Anterior cingulate cortex (tissue), 58 donors: ENCODE results near the gene ERC2.
A peak's percentile ranks its signal among the peaks of the same experiment; 100 is the strongest.

Experiments used
- DNase-seq, 58 donors: peaks; one replicate each; lab custom pipeline; 2025; lab: John Stamatoyannopoulos, UW

Gene ERC2

DNA sequence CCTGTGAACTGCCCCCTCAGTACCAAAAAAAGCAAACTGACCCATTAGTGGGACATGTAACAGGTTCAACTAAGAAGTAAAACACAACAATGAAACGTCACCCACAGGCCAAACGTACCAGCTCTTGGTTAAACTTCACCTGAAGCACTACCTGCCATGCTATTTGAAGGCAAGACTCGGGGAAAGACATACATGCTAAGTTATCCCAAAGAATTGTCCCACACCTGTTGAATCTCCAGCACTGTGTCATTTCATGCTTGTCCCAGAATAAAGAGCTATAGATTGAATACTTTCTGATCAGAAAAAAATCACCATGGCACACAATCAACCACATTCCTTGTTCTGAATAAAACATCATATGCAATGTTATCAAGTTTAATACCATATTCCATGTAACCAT is 785.8 kb downstream of the ERC2 start:
- DNase-seq: no peak

DNA sequence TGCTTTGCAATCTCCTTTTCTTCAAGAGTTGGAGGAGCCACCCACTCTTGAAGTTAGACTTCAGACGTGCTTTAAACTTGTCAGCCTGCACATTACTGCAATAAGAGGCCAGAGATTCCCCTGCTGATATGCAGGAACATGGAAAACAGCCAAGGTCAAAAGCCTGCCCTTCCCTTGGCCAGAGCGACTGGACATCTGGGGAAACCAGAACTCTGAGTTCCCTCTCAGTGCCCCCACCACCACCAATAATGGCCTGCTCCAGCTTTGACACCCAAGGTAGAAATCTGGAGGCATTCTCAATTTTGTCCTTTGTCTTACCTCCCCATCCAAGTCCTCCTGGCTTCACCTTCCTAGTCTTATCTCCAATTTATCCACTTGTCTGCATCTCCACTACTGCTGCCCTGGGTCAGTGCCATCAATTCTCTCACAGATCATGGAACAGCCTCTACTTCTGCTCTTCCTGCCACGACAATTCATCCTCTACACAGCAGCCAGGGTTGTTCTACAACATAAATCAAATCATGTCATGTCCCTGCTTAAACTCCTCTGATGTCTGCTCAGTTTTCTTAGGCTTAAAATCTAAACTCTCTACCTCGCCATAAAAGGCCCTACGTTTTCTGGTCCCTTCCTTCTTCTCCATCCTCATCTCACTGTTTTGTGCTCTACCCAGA is 789.6 kb downstream of the ERC2 start:
- no peak for DNase-seq

DNA sequence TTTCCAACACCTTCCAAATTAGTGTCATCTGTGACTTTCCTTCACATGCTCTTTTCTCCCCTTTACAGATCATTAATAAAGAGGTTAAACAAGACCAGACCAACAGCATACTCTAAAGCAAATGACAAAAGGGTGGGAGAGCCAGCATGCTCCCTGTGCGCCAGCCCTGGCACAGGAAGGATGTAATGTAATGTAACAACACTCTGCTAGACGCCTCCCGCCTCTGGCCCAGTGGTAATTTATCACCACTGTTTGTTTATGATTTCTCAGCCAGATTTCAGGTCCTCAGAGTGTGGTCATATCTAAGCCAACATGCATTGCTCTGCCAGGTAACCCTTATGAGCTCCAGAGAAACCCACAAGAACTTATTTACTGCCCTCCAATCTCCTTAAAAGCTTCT is 791.6 kb downstream of the ERC2 start:
- no peak for DNase-seq

DNA sequence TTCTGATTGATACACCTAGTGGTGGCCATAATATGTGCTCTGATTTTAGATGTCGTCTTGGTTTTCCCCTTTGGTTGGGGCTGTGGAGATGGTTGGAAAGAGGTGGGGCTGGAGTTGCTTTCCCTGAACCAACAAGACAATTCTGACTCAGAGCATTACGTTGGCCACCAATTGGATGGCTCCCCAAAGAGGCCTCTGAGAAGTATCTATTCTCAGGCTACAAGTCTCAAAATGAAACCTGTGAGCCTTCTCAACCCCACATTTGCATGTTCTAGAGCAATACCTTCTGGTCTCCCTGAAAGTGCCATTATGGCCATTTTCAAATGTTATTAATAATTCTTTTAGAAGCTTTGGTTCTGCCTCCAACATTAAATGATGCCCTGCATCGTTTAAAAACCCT is 792.8 kb downstream of the ERC2 start:
- DNase-seq: no peak

DNA sequence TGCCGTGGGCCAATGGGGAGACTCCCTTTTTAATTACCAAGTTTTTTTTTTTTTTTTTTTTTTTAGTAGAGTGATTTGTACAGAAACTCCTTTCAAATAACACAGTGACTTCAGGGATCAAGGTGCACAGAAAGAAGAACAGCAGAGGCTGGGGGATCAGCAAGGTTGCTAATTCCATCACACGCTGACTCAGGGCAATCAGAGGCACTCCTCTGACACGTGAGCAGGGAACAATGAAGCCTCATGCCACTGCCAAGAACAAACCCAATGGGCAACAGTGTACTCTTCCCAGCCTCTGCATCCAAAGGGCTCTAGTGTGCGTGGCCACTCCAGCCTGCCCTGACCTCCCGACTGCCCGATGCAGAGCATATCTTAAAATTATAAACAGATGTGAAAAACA is 794.5 kb downstream of the ERC2 start:
- DNase-seq: no peak

DNA sequence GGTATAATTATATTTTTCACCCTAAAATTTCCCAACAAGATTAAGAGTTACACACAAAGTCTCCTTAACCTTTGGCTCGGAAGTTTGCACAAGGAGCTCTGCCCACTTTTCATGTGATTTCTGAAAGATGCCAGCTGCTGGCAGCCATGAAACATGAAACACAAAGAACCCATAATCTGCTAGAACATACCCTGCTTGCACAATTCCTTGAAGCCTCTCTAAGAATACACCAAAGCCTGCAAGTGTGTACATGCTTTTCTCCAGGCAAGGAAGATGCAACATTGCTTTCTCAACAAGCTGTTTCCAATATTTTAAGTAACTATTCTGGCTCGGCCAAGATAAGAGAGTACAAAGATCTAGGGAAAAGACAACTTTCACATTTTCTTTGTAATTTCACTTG is 799.1 kb downstream of the ERC2 start:
- DNase-seq: no peak

DNA sequence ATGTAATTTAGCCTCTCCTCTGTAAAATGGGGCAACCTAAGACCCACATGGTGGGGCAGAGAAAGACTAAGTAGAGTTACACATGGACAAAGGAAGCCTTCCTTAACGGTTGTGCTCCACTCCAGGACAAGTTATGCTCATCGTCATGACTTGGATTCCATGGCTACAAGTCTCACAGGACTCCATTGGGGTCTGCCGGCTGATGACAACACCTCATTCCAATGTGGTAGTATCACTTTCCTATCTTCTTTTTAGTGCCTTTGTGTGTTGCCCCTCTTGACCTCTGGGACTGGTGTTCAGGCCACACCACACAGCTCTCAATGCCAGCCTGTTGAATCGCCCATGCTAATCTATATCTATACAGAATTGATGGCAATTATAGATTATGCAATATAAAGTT is 799.9 kb downstream of the ERC2 start:
- no peak for DNase-seq

DNA sequence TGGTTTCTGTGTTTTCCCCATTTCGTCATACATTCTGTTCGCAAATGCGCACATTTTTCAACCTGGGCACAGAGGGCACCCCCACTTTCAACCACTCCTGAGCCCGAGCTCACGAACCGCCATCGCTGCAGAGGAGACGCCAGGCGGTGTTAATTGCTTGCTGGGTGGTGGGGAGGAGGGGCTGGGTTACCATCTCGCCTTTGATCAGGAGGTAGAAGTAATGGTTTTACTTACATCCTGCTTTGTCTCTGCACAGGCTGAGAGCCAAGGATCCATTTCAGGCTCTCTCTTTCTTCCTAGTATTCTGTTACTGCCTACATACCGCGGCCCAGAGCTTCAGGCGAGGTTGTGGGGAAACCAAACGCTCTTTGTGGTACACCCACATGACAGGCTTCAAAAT is 803.9 kb downstream of the ERC2 start:
- DNase-seq: no peak

DNA sequence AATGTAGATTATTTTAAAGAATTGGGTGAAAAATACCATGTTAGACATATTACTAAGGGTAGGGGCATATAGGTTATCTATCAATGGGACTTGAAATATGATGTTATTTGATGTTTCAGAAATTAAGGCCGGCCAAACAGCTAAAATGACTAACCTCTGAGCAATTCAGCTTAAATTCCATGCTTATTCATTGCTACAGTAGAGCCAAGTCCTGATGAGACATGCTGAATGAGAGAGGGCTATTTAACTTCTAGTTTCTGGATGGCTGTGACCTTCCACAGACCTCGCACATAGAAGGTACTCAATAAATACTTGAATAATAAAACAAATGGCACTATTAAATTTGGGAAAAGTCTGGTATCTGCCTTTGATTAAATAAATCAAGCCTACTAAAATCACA is 805.6 kb downstream of the ERC2 start:
- DNase-seq: no peak

DNA sequence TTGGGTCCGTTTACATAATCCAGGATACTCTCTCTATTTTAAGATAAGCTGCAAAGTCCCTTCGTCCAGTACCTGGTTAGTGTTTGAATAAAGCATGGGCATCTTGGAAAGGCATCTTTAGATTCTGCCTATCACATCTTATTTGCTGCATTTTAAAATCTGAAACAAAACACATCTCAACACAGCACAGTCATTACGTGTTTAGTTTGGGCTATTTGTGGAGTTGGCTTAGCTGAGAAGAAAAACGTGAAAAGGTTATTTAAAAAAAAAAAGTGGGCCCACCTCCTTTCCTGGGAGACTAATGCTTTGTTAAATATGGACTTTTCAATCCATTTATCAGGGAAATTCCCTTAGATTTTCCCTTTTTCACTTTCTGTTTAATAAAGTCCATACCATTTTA is 806.7 kb downstream of the ERC2 start:
- no peak for DNase-seq

DNA sequence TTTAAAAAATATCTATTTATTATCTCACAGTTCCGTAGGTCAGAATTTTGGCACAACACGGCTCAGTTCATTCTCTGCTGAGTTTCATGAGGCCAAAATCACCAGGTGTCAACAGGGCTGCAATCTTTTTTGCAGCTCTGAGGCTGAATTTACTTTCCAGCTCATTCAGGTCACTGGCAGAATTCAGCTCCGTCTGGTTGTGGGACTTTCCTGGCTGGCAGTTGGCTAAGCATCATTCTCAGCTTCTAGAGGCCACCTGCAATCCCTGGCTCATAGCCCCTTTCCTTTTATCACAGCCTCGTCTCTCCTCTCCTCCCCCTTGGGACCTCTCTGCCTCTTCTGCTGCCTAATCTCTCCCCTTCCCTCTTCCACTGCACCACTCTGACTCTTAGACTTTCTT is 807.1 kb downstream of the ERC2 start:
- DNase-seq: no peak

DNA sequence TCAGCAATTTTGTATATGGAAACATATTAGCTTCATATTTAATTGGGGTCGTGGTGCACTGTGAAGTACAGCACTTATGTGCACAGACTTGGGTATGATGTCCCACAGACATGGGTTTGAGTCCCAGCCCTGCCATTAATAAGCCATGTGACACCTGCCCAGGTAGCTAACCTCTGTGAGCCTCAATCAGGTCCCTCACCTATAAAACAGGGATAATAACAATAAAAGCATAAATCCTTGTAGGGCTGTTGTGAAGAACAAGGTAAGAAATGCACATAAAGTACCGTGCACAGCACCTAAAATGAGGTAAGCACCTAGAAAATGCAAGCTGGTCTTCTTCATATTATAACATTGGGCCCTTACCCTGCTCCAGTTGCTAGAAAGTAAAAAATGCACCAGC is 807.6 kb downstream of the ERC2 start:
- no peak for DNase-seq

DNA sequence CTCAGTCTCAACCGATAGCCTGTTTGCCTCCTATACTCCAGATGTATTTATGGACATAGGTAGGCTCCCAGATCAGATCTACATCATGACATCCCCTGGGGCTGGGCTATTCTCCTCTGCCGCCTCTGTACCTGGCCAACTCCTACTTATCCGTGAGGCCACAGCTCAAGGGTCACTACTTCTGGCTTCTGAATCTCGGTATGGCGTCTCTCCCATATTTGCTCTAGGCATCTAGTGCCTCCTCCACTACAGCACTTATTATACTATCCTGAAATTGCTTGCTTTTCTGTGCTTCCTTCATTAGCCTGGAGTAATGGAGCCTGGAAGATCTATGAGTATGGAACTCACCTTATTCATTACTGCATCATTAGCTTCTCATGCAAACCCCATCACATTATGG is 808.6 kb downstream of the ERC2 start:
- DNase-seq: no peak

DNA sequence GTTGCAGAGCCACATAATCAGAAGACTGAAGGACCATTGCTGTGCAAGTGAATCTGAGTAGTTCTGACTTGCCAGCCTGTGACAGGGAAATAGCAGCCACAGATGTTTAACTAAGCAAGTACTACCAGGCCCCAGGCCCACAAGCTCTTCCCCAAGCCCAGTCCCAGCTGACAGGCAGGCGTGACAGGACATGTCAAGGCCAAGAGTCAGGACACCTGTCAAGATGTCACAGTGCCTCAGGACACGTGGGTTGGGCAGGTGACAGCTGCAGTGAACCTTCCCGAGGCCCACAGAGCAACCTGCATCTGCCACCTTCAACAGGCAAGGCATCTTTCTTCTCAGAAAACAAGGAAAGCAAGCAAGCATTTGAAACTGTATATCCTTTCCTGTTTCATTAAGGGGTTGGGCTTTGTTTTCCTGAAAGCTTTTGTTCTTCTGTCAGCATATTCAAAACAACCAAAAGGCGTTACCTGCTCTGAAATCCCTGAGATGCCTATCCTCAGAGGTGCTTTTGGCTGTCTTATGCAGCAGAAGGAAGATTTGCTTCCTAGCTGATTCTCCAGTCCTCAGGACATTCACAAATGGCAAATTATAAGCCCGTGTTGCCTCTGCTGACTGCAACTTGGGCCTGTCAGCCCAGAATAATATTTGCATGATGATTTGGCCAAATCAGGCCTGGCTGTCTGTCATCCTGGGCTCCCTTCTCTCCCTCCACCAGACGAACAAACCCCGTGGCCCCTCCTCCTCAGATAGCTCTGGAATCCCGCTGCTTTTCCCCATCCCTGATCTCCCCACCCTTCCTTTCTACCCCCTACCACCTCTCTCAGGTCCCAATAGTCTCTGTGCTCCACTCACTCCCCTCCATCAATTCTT is 809.3 kb downstream of the ERC2 start:
- no peak for DNase-seq

DNA sequence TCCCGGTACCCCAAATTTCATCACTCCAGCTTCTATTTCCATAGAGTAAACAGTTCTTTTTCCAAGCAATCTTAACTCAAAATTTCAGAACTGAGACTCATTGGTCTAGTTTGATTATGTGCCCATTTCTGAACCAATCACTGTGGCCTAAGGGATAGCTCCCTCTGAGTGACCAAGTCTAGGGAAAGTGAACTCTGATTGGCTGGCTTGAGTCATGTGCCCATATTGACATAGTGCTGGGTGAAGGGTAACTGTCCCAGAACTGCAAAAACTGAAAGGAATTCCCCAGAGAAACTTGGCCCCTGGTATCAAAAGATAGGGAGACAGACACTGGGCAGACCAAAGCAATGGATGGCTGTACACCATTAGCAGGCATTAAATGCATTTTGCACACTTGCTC is 810.0 kb downstream of the ERC2 start:
- no peak for DNase-seq

DNA sequence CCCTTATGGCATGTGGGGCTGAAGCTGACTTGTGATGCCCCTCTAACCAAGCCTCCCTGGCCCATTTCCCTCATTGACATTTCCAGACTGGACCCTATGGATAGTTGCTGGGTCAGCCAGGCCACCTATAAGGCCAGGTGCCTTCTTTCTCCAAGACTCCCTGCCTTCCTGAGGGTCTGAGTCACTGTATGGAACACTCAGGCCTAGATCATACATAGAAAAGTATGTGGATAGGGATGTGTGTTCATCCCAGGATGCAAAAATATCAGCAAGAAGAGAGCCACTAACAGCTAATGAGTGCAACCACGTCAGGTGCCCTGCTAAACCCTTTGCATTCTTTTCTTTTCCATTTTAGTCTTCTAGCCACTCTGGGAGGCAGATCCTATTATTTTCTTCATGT is 812.7 kb downstream of the ERC2 start:
- no peak for DNase-seq

DNA sequence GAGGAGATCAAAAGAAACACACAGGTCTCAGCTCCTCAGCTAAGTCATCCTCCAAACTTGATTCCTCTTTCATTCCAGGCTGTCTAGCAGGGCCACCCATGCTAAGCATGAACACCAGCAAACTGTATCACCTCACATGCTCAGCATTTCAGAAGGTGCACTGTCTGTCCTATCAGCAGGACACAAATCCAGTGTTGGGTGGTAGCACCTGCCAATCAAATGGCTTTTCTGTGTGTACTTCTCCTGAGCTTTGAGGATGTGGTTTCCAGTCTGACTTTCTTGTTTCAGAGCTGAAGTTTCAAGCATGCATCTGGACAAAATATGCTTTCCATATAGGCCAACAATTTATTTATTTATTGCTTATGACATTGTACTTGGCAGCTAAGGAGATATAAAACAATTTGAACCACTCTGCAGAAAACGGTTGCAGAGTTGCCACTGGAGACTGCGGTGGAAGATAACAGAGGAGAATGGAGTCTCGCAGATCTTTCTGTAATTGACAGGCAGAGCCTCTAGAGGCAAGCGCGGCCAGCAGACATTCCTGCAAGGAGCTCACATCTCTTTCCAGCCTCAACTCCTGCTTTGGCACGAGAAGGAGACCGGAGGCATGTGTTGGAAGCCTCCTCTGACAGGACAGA is 814.0 kb downstream of the ERC2 start:
- no peak for DNase-seq

DNA sequence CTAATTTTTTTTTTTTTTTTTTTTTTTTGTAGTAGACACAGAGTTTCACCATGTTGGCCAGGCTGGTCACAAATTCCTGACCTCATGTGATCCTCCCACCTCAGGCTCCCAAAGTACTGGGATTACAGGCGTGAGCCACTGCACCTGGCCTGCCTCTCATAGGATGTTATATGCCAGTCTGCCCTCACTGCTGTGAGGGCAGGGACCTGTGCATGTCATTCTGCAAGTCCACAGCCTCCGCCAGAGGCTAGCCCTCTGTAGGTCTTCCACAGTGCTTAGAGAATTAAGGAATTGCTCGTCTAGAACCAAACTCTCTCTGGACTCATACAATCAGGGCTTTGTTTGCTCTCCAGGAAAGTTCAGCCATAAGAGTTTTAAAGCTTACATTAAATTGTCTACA is 817.3 kb downstream of the ERC2 start:
- no peak for DNase-seq

DNA sequence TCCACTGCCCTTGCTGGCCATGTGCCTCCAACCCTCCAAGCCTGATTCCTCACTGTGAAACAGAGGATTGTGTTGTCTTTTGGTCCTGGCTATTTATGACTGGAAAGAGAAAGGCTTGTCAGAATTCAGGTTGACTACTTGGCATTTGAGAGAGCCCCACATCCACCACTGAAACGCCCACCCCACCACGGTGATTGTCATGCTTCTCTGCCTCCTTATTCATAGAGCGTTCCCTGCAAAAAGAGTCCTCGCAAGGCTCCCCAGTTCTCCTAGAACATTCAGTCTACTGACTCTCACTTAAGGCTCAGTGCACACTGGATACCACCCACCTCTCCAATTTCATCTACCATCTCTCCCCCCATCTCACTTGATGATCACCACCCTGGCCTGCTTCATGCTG is 818.3 kb downstream of the ERC2 start:
- peak in 1 of 58 donors; percentile 12 for DNase-seq

DNA sequence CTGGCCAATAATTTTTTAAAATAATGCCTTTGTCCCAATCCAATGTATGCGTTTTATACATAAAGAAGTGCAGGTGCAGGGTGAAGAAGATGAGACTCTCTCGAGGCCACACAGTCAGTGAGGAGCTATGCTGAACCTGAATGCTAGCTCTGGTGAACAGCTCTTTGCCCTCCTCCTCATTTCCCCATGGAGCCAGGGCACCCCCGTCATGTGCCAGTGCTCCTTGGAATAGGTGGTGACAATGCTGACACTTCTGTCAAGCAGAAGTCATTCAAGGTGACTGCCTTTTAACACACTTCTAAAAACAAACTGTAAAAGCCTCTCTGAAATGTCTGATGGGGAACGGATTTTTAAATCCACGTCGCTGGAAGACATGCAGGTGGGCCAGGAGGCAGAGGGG is 818.7 kb downstream of the ERC2 start:
- no peak for DNase-seq

DNA sequence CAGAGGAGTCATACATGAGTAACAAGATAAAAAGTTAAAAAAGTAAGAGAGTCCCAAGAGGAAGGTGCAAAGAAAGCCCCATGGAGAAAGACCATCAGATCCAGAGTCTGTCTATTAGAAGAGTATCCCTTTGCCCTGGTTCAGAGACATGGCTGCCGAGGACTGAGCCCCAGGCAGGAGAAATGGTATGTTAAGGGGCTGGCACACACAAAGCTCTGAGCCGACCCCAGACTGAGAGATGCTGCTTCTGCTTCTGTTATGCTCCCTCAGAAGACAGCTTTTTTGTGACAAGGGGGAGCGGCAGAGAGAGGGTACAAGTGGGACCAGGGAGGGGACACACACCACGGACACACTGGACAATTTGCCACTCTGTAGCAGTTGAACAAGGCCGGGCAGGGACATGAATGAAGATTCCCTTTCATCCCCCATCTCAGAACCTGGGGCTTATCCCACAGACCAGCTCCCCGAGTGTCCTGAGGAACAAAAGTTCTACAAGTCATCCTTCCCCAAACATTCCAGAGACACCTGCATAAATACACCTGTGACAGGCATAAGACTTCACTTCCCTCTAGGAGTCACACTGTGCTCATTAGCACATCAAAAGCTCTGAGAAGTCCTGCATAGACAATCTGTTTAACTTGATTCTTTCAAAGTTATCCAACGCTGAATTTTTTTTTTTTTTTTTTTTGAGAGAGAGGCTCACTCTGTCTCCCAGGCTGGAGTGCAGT is 819.5 kb downstream of the ERC2 start:
- DNase-seq: no peak
